WTC11 (cell line): ENCODE results near the gene DPEP2. TPM values are rescaled to one million over a fixed set of nuclear protein-coding genes. Genes with fewer than 3 reads are reported as not detected.
"Not testable (repeated sequence)": the region's sequence is repeated elsewhere in the genome, so short reads cannot be mapped to it uniquely, and the experiment has no call there.

Experiments
- ATAC-seq: fragments of 200-7000 bp; cut with Tn5 transposase; 2 replicates; pipeline ENCODE4 v1.10.0; 2021; ENCODE audit warnings: mild to moderate bottlenecking, moderate library complexity
- CTCF ChIA-PET: fragments of 300-600 bp; sonication (Branson Sonifier 250); formaldehyde crosslinking; loops from one replicate; lab custom pipeline; 2021; ENCODE audit warnings: antibody characterized with exemption; lab: Charles Lee
- POLR2A ChIA-PET: fragments of 350-600 bp; sonication (Branson Sonifier 250); formaldehyde crosslinking; loops from one replicate; lab custom pipeline; 2021; ENCODE audit warnings: antibody characterized with exemption; lab: Charles Lee
- DNase-seq: peaks from one replicate; pipeline ENCODE4 v3.0.0; 2021; ENCODE audit warnings: low spot score
- H3K27ac Mint-ChIP-seq: 2 replicates; pipeline ENCODE4 v1.8.0; 2021; ENCODE audit warnings: mixed read lengths
- H3K27me3 Mint-ChIP-seq: 2 replicates; pipeline ENCODE4 v1.8.0; 2021; ENCODE audit warnings: low read depth, mild to moderate bottlenecking, moderate library complexity, mixed read lengths
- H3K36me3 Mint-ChIP-seq: 2 replicates; pipeline ENCODE4 v1.8.0; 2021; ENCODE audit warnings: mixed read lengths
- H3K4me1 Mint-ChIP-seq: 2 replicates; pipeline ENCODE4 v1.8.0; 2022; ENCODE audit warnings: mixed read lengths
- H3K4me3 Mint-ChIP-seq: 2 replicates; pipeline ENCODE4 v1.8.0; 2021; ENCODE audit warnings: mild to moderate bottlenecking, moderate library complexity, mixed read lengths
- H3K9me3 Mint-ChIP-seq: 2 replicates; pipeline ENCODE4 v1.8.0; 2021; ENCODE audit warnings: mixed read lengths
- ESRRA ChIP-seq: sonication (generic); formaldehyde crosslinking; IDR thresholded peaks from 2 replicates; pipeline ENCODE4 v1.8.1; 2022; ENCODE audit warnings: mild to moderate bottlenecking, missing genetic modification reagents, borderline replicate concordance
- FOXP1 ChIP-seq: sonication (generic); formaldehyde crosslinking; IDR thresholded peaks from 2 replicates; pipeline ENCODE4 v1.8.0; 2022; ENCODE audit warnings: missing genetic modification reagents, mild to moderate bottlenecking, moderate library complexity, borderline replicate concordance
- FOXP4 ChIP-seq: sonication (generic); formaldehyde crosslinking; IDR thresholded peaks from 2 replicates; pipeline ENCODE4 v1.8.0; 2022; ENCODE audit warnings: mild to moderate bottlenecking, missing genetic modification reagents
- GRHL2 ChIP-seq: fragments of 250-450 bp; sonication (Bioruptor Pico); IDR thresholded peaks from 2 replicates; pipeline ENCODE4 v1.8.0; 2022; ENCODE audit warnings: mild to moderate bottlenecking, moderate library complexity; ENCODE audit not compliant: insufficient replicate concordance, severe bottlenecking
- IRF2 ChIP-seq: sonication (generic); formaldehyde crosslinking; IDR thresholded peaks from 2 replicates; pipeline ENCODE4 v1.8.0; 2022; ENCODE audit warnings: low read depth, missing genetic modification reagents, borderline replicate concordance
- PRRX2 ChIP-seq: fragments of 250-450 bp; sonication (Bioruptor Pico); IDR thresholded peaks from 2 replicates; pipeline ENCODE4 v1.8.0; 2021; ENCODE audit warnings: mild to moderate bottlenecking
- SMAD4 ChIP-seq: sonication (generic); formaldehyde crosslinking; IDR thresholded peaks from 2 replicates; pipeline ENCODE4 v1.8.0; 2022; ENCODE audit warnings: mild to moderate bottlenecking, missing genetic modification reagents
- ZNF121 ChIP-seq: sonication (generic); formaldehyde crosslinking; IDR thresholded peaks from 2 replicates; pipeline ENCODE4 v1.8.0; 2023; ENCODE audit warnings: missing genetic modification reagents
- ZNF138 ChIP-seq: sonication (generic); formaldehyde crosslinking; conservative IDR thresholded peaks from 2 replicates; pipeline ENCODE4 v1.8.1; 2022; ENCODE audit warnings: mild to moderate bottlenecking, moderate library complexity, missing genetic modification reagents
- ZNF512 ChIP-seq: sonication (generic); formaldehyde crosslinking; IDR thresholded peaks from 2 replicates; pipeline ENCODE4 v1.8.1; 2022; ENCODE audit warnings: missing genetic modification reagents, borderline replicate concordance
- ZSCAN18 ChIP-seq: fragments of 250-450 bp; sonication (Bioruptor Pico); IDR thresholded peaks from 2 replicates; pipeline ENCODE4 v2.1.2; 2022; ENCODE audit warnings: mild to moderate bottlenecking, moderate library complexity
- total RNA-seq: library from RNA; stranded (reverse); gene quantifications from 3 replicates; pipeline ENCODE4 v1.2.3, GENCODE V29; 2021

Gene DPEP2
- total RNA-seq, 1 experiment from 2014 or later = 0.13 TPM

GRCh38 chr16:67975321-67976105, 23.8 kb downstream of the DPEP2 start:
- ChIA-PET CTCF (interaction anchor here (1.1 to 1.2 kb wide), 3 partner anchors 17 to 65 kb away, joined by 3 to 5 read pairs (median 4); no protein-coding TSS in a partner anchor), POLR2A (interaction anchor here (0.5 kb wide), 1 partner anchor 1376 kb away, joined by 8 read pairs; no protein-coding TSS in a partner anchor)
- H3K27me3 Mint-ChIP-seq = peaks cover 6% of the 10 kb centered on the region; the same call in 1 of the 2 replicates
- H3K4me3 Mint-ChIP-seq = no peak overlapping the region
- ATAC-seq = no peak
- DNase-seq = no peak
- H3K9me3 Mint-ChIP-seq = no peaks in the 10 kb centered on the region
- peak overlapping the region; percentile 8; the same call in 1 of the 2 replicates for H3K27ac Mint-ChIP-seq
- H3K4me1 Mint-ChIP-seq = no peaks in the 10 kb centered on the region; the same call in 1 of the 2 replicates
- H3K36me3 Mint-ChIP-seq = no peaks in the 10 kb centered on the region
- TF ChIP-seq SMAD4 (no peak), GRHL2 (CRISPR knock-in tag) (no peak), ZSCAN18 (CRISPR knock-in tag) (no peak), ZNF512 (CRISPR knock-in tag) (no peak), PRRX2 (no peak), IRF2 (no peak), ZNF138 (CRISPR knock-in tag) (no peak), FOXP4 (CRISPR knock-in tag) (no peak), FOXP1 (no peak)
- TF ChIP-seq, all 79 proteins: peak for 0

- DNase-seq, H3K27ac Mint-ChIP-seq, H3K9me3 Mint-ChIP-seq, H3K4me3 Mint-ChIP-seq, ATAC-seq, H3K36me3 Mint-ChIP-seq, CTCF ChIA-PET: not testable (repeated sequence)
- POLR2A ChIA-PET = interaction anchor here (0.7 kb wide), 2 partner anchors 24 to 437 kb away, joined by 3 read pairs; no protein-coding TSS in a partner anchor
- H3K4me1 Mint-ChIP-seq = peaks cover 11% of the 10 kb centered on the region
- peaks cover 10% of the 10 kb centered on the region; the same call in 1 of the 2 replicates for H3K27me3 Mint-ChIP-seq
Measured at GRCh38 chr16:67972285-67972684, 27.0 kb downstream of the DPEP2 start.

DNA sequence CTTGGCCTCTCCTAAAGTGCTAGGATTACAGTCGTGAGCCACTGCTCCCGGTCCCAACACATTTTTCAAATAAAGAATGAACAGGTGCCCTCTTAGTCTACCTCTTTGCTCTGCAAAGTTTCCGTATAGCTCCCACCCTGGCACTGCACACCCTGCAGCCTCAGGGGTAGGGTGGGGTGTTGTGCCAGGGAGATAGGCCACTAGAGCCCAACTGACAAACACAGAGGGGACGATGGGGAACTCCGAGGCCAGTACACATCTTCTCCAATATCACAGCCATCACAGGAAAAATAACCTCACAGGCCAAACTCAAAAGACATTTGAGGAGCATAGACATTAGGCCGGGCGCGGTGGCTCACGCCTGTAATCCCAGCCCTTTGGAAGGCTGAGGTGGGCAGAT, 28.2 kb downstream of the DPEP2 start:
- CTCF ChIA-PET = interaction anchor here (0.6 kb wide), 1 partner anchor 155 kb away, joined by 4 read pairs; no protein-coding TSS in a partner anchor
- no peak for ATAC-seq

GRCh38 chr16:67969254-67970039, 29.8 kb downstream of the DPEP2 start:
- peaks cover 8% of the 10 kb centered on the region; the same call in 1 of the 2 replicates for H3K27me3 Mint-ChIP-seq
- no peaks in the 10 kb centered on the region for H3K9me3 Mint-ChIP-seq
- H3K4me1 Mint-ChIP-seq = peaks cover 39% of the 10 kb centered on the region
- H3K27ac Mint-ChIP-seq = peak overlapping the region; percentile 75; the same call in 1 of the 2 replicates
- peak; percentile 43 for DNase-seq
- peak; percentile 11 for ATAC-seq
- ChIA-PET POLR2A (interaction anchor here (1.1 kb wide), 1 partner anchor 85 kb away, joined by 3 read pairs; the partner anchor contains the start of gene NRN1L), CTCF (interaction anchor here (0.6 to 1.7 kb wide), 6 partner anchors 12 to 400 kb away, joined by 3 read pairs; partner anchors contain the start of genes NRN1L, PRMT7 and SLC7A6OS)
- no peak for TF ChIP-seq ESRRA (CRISPR knock-in tag)
- 0 out of 2 replicates have a peak, but pooled peaks have one; percentile 8 for TF ChIP-seq ZNF121 (CRISPR knock-in tag)
- H3K4me3 Mint-ChIP-seq = peak overlapping the region; percentile 97
- 0 out of 2 replicates have a peak, but pooled peaks cover 5% of the 10 kb centered on the region for H3K36me3 Mint-ChIP-seq

More for the DNA sequence above, 28.2 kb downstream of the DPEP2 start:
- Mint-ChIP-seq H3K9me3 (no peaks in the 10 kb centered on the region), H3K27me3 (peaks cover 10% of the 10 kb centered on the region; the same call in 1 of the 2 replicates), H3K4me1 (peaks cover 23% of the 10 kb centered on the region), H3K36me3 (no peaks in the 10 kb centered on the region), H3K27ac (no peak overlapping the region), H3K4me3 (no peak overlapping the region)
- no peak for TF ChIP-seq ESRRA (CRISPR knock-in tag)
- POLR2A ChIA-PET = no interaction called here
- DNase-seq = no peak
